ENCODE measurements around the gene PRRC2B.
"Not testable (repeated sequence)": the region's sequence is repeated elsewhere in the genome, so short reads cannot be mapped to it uniquely, and the experiment has no call there.

Gene PRRC2B

GRCh38 chr9:131545003-131545785, 151.3 kb downstream of the PRRC2B start, which contains the start of gene PRRT1B:
Gene PRRT1B, plus strand, starts transcription at chr9:131545523. Its CDS starts 93 bp downstream, at chr9:131545616.
- no peak for DNase-seq (ENCODE audit: low read depth)

DNA sequence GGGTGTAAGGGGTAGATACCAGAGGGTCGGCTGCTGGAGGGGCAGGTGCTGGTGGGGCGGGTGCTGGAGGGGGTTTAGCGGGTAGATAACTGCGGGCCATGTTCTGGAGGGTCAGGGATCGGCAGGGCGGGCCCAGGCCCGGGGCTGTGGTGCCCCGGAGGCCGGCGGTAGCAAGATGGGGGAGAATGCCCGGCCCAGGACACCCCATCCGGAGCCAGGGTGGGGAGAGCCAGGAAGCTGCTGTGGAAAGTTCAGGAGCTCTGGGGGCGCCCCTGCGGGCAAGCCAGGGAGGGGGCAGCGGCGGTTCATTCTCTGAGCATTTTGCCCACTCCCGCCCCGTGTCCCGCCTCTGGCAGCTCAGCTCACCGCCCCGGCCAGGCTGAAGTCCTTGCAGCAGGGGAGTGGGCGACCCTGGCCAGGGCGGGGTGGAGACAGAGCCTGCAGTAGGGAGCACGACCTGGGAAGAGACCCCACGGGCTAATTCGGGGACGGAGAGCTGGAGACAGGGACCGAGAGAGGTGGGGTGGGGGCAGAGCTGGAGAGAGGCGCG, 152.0 kb downstream of the PRRC2B start:
- DNase-seq (ENCODE audit: low read depth) = no peak

DNA sequence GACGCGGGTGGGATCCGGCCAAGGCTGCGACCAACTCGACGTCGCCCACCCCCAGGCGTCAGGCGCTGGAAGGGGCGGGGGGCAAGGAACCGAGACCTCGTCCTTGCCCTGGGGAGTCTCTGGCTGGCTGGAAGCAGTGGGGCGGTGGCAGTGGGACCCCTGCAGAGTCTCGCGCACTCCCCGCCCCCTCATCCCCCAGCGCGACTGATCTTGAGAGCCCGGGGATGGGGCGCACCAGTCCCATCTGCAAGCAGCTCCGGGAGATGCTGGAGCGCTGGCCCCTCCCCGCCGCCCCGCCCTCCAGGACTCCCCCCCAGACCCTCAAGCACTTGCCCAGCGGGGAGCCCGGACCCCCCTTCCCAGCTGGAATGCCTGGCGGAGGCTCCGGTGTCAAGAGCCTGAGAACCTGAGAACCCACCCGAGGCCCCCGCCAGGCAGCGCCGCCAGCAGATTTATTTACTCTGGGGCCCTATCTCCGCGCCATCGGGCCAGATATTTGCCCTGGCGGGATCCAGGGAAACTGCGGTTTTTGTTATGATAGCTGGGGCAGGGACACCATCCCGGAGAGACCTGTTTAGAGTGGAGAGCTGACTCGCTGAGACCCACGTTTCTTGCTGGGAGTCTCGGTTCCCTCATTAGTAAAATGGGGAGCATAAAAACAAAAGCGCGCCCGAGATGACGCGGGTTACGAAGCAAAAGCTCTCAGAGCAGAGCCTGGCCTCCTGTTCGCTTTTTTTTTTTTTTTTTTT, 152.6 kb downstream of the PRRC2B start:
- DNase-seq (ENCODE audit: low read depth) = no peak

DNA sequence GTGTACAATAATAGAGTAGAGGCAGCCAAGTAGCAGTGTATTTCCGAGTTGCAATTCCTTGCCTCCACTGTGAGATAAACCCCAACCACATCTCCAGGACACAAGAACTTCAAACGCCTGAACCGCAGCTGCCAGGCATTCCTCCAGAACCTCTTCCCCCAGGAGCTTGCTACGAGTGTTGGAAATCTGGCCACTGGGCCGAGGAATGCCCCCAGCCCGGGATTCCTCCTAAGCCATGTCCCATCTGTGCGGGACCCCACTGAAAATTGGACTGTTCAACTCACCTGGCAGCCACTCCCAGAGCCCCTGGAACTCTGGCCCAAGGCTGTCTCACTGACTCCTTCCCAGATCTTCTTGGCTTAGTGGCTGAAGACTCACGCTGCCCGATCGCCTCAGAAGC, 155.3 kb downstream of the PRRC2B start:
- DNase-seq (ENCODE audit: low read depth) = not testable (repeated sequence)
